Panc1 (cell line): Measurements from ENCODE around the gene TUBE1. TPM values are rescaled to one million over a fixed set of nuclear protein-coding genes. Genes with fewer than 3 reads are reported as not detected.

Experiments used
- ATAC-seq: fragments of 200-7000 bp; cut with Tn5 transposase; 2 replicates; pipeline ENCODE4 v1.9.1; 2020; ENCODE audit warnings: mild to moderate bottlenecking, moderate library complexity
- BruUV-seq: library from RNA; stranded (reverse); fragments of 400-500 nt; replicated peaks from 2 replicates; lab custom pipeline; 2021; lab: Mats Ljungman, UMichigan
- CTCF ChIA-PET: fragments of 300-600 bp; sonication (Branson Sonifier 250); formaldehyde crosslinking; loops from one replicate; lab custom pipeline; 2022; ENCODE audit warnings: antibody characterized with exemption; lab: Charles Lee
- POLR2A ChIA-PET: fragments of 300-600 bp; sonication (Branson Sonifier 250); formaldehyde crosslinking; loops from one replicate; lab custom pipeline; 2022; ENCODE audit warnings: antibody characterized with exemption; lab: Charles Lee
- DNase-seq: peaks from one replicate; pipeline ENCODE4 v3.0.0-alpha.2; 2010; ENCODE audit warnings: low read depth, low spot score
- H3K27ac ChIP-seq: 2 replicates; pipeline ENCODE4 v1.5.1; 2011; ENCODE audit warnings: mild to moderate bottlenecking, low read length, inconsistent platforms
- H3K27me3 ChIP-seq: fragments of 200-500 bp; sonication (Bioruptor generic); 2 replicates; pipeline ENCODE4 v1.6.0; 2014; ENCODE audit warnings: low read length, inconsistent platforms; ENCODE audit not compliant: control insufficient read depth, insufficient read depth
- H3K36me3 ChIP-seq: fragments of 200-500 bp; sonication (Bioruptor generic); 2 replicates; pipeline ENCODE4 v1.5.1; 2014; ENCODE audit warnings: inconsistent platforms, mild to moderate bottlenecking, low read length, moderate library complexity; ENCODE audit not compliant: control insufficient read depth, insufficient read depth
- H3K4me1 ChIP-seq: 2 replicates; pipeline ENCODE4 v1.5.1; 2011; ENCODE audit warnings: inconsistent platforms, mild to moderate bottlenecking, low read length, moderate library complexity; ENCODE audit not compliant: control insufficient read depth, insufficient read depth
- H3K4me3 ChIP-seq, 2 experiments: 2 replicates each; pipeline ENCODE4 v1.5.1; 2011 to 2012; ENCODE audit warnings: low read depth in 2 of 2, low read length in 2 of 2, mild to moderate bottlenecking in 2 of 2, inconsistent platforms in 1 of 2, moderate library complexity in 1 of 2
- H3K9me3 ChIP-seq: fragments of 200-500 bp; sonication (Bioruptor generic); 2 replicates; pipeline ENCODE4 v1.5.1; 2014; ENCODE audit warnings: low read depth, mild to moderate bottlenecking, inconsistent platforms, low read length, moderate library complexity; ENCODE audit not compliant: control insufficient read depth, insufficient read depth
- CTCF ChIP-seq: fragments of 450-650 bp; IDR thresholded peaks from 2 replicates; pipeline ENCODE4 v1.5.1; 2017; ENCODE audit warnings: mild to moderate bottlenecking
- POLR2AphosphoS5 ChIP-seq: IDR thresholded peaks from 2 replicates; pipeline ENCODE4 v1.6.1; 2012; ENCODE audit warnings: mild to moderate bottlenecking, low read depth, low read length, moderate library complexity
- REST ChIP-seq, 2 experiments: IDR thresholded peaks; 2 replicates each; pipeline ENCODE4 v1.6.1; 2011 to 2012; ENCODE audit warnings: low read depth in 2 of 2, control low read depth in 1 of 2, low read length in 1 of 2, mild to moderate bottlenecking in 1 of 2, moderate library complexity in 1 of 2; ENCODE audit not compliant: insufficient read depth in 1 of 2
- SIN3A ChIP-seq: IDR thresholded peaks from 2 replicates; pipeline ENCODE4 v1.6.1; 2012; ENCODE audit warnings: low read depth, mild to moderate bottlenecking, low read length, moderate library complexity, borderline replicate concordance; ENCODE audit not compliant: insufficient read depth
- TCF7L2 ChIP-seq: IDR thresholded peaks from 2 replicates; pipeline ENCODE4 v1.6.1; 2011; ENCODE audit warnings: mild to moderate bottlenecking, low read depth, low read length, inconsistent platforms
- in situ Hi-C: cut with HindIII; loops from 2 replicates; pipeline ENCODE4 v1.10.0; 2016; ENCODE audit warnings: low sequenced_read_pairs, low pct_unique_long_range_greater_than_20kb
- intact Hi-C: fragments of 100-400 bp; cut with micrococcal nuclease; formaldehyde crosslinking; loops from one replicate; pipeline ENCODE4 v1.10.0; 2022; ENCODE audit not compliant: unreplicated experiment
- total RNA-seq: library from RNA; stranded (reverse); gene quantifications from one replicate; pipeline ENCODE4 v1.2.1, GENCODE V29; 2021; ENCODE audit not compliant: unreplicated experiment

The TUBE1 gene
- total RNA-seq, 1 experiment from 2014 or later = 22.3 TPM

- BruUV-seq = no TSS peak
- Histone ChIP-seq H3K4me1 (no peaks in the 10 kb centered on the region), H3K27me3 (no peaks in the 10 kb centered on the region), H3K36me3 (no peaks in the 10 kb centered on the region), H3K4me3 (no peak overlapping the region), H3K27ac (no peak overlapping the region), H3K9me3 (no peaks in the 10 kb centered on the region)
- ATAC-seq (no peak), DNase-seq (no peak)
- in situ Hi-C loops (no loop called here), intact Hi-C loops (no loop called here)
- CTCF ChIA-PET = interaction anchor here (1.2 kb wide), 1 partner anchor 11 kb away, joined by 3 read pairs; no protein-coding TSS in a partner anchor
- POLR2A ChIA-PET = no interaction called here
- no peak for TF ChIP-seq TCF7L2
- no peak for TF ChIP-seq REST (IDR thresholded peaks at IDR 0.05; ENCODE audit: insufficient read depth in 1 of 2, low read depth in 2 of 2, low read length in 1 of 2)
- TF ChIP-seq POLR2AphosphoS5 = no peak
- TF ChIP-seq CTCF = no peak
- TF ChIP-seq SIN3A = no peak
These were observed 25.7 kb downstream of the TUBE1 start for GRCh38 chr6:112061605-112062004.

GRCh38 chr6:112058243-112059032 lies 28.8 kb downstream of the TUBE1 start:
- Histone ChIP-seq H3K36me3 (no peaks in the 10 kb centered on the region), H3K4me3 (no peak overlapping the region), H3K4me1 (peaks cover 3% of the 10 kb centered on the region; the same call in 1 of the 2 replicates), H3K9me3 (no peaks in the 10 kb centered on the region), H3K27me3 (no peaks in the 10 kb centered on the region), H3K27ac (no peak overlapping the region)
- intact Hi-C loops (no loop called here), in situ Hi-C loops (no loop called here)
- BruUV-seq = no TSS peak
- POLR2A ChIA-PET = no interaction called here
- CTCF ChIA-PET = interaction anchor here (0.6 kb wide), 1 partner anchor 21 kb away, joined by 3 read pairs; no protein-coding TSS in a partner anchor
- DNase-seq (no peak), ATAC-seq (no peak)
- no peak for TF ChIP-seq POLR2AphosphoS5
- TF ChIP-seq CTCF = no peak
- no peak for TF ChIP-seq TCF7L2
- TF ChIP-seq SIN3A = no peak
- no peak for TF ChIP-seq REST (IDR thresholded peaks at IDR 0.05; ENCODE audit: insufficient read depth in 1 of 2, low read depth in 2 of 2, low read length in 1 of 2)
